ENCODE results near the gene BHLHE23.

Gene BHLHE23

GRCh38 chr20:62968378-62969178 lies 38.2 kb downstream of the BHLHE23 start:
- TF ChIP-seq POLR2AphosphoS5 (IDR thresholded peaks at IDR 0.05; ENCODE audit: low read depth, low read length): no peak
- no peak for TF ChIP-seq REST (IDR thresholded peaks at IDR 0.05; ENCODE audit: insufficient read depth in 1 of 2, low read depth in 2 of 2, low read length in 2 of 2)
- TF ChIP-seq FOXP2 (optimal IDR thresholded peaks at IDR 0.05; ENCODE audit: borderline replicate concordance, extremely low read depth, extremely low read length, insufficient read depth): no peak
- TF ChIP-seq TAF1 (IDR thresholded peaks at IDR 0.05; ENCODE audit: borderline replicate concordance, insufficient read depth, low read length): no peak
- TF ChIP-seq SIN3A (IDR thresholded peaks at IDR 0.05; ENCODE audit: borderline replicate concordance, insufficient read depth, low read length): no peak

GRCh38 chr20:62967628-62968351 lies 39.0 kb downstream of the BHLHE23 start:
- no peak for TF ChIP-seq TAF1 (IDR thresholded peaks at IDR 0.05; ENCODE audit: borderline replicate concordance, insufficient read depth, low read length)
- no peak for TF ChIP-seq POLR2AphosphoS5 (IDR thresholded peaks at IDR 0.05; ENCODE audit: low read depth, low read length)
- no peak for TF ChIP-seq FOXP2 (optimal IDR thresholded peaks at IDR 0.05; ENCODE audit: borderline replicate concordance, extremely low read depth, extremely low read length, insufficient read depth)
- no peak for TF ChIP-seq SIN3A (IDR thresholded peaks at IDR 0.05; ENCODE audit: borderline replicate concordance, insufficient read depth, low read length)
- TF ChIP-seq REST (IDR thresholded peaks at IDR 0.05; ENCODE audit: insufficient read depth in 1 of 2, low read depth in 2 of 2, low read length in 2 of 2): no peak

DNA sequence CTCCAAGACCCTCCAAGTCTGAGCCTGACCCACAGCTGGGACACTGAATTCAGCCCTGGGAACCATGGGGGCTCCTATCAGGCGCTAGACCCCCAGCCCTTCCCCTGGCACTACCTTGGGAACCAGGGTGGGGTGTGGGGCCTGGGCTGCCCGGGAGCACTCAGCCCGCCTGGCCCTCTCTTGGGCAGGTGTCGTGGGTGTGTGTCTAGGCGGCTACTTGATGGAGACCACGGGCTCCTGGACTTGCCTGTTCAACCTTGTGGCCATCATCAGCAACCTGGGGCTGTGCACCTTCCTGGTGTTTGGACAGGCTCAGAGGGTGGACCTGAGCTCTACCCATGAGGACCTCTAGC lies 39.6 kb downstream of the BHLHE23 start:
- TF ChIP-seq POLR2AphosphoS5 (IDR thresholded peaks at IDR 0.05; ENCODE audit: low read depth, low read length) (no peak), TAF1 (IDR thresholded peaks at IDR 0.05; ENCODE audit: borderline replicate concordance, insufficient read depth, low read length) (no peak), FOXP2 (optimal IDR thresholded peaks at IDR 0.05; ENCODE audit: borderline replicate concordance, extremely low read depth, extremely low read length, insufficient read depth) (no peak), SIN3A (IDR thresholded peaks at IDR 0.05; ENCODE audit: borderline replicate concordance, insufficient read depth, low read length) (no peak), REST (IDR thresholded peaks at IDR 0.05; ENCODE audit: insufficient read depth in 1 of 2, low read depth in 2 of 2, low read length in 2 of 2) (no peak)

- TF ChIP-seq REST (IDR thresholded peaks at IDR 0.05; ENCODE audit: insufficient read depth in 1 of 2, low read depth in 2 of 2, low read length in 2 of 2): no peak
- no peak for TF ChIP-seq TAF1 (IDR thresholded peaks at IDR 0.05; ENCODE audit: borderline replicate concordance, insufficient read depth, low read length)
- no peak for TF ChIP-seq FOXP2 (optimal IDR thresholded peaks at IDR 0.05; ENCODE audit: borderline replicate concordance, extremely low read depth, extremely low read length, insufficient read depth)
- no peak for TF ChIP-seq SIN3A (IDR thresholded peaks at IDR 0.05; ENCODE audit: borderline replicate concordance, insufficient read depth, low read length)
- no peak for TF ChIP-seq POLR2AphosphoS5 (IDR thresholded peaks at IDR 0.05; ENCODE audit: low read depth, low read length)
Observed at GRCh38 chr20:62966212-62967148, 40.3 kb downstream of the BHLHE23 start.
